Activated CD4-positive, alpha-beta T cell treated with anti-CD3 and anti-CD28 coated beads, Interleukin-2, amount 10 ng/mL, durations not matched to agents 7 days and 5 days (primary cell): Measurements from ENCODE around the gene MCM9. TPM values are rescaled to one million over a fixed set of nuclear protein-coding genes. Genes with fewer than 3 reads are reported as not detected.

Experiments
- CTCF ChIA-PET: fragments of 350-600 bp; sonication (Branson Sonifier 250); formaldehyde crosslinking; loops from one replicate; lab custom pipeline; 2021; ENCODE audit warnings: antibody characterized with exemption; lab: Charles Lee
- POLR2A ChIA-PET: fragments of 350-600 bp; sonication (Branson Sonifier 250); formaldehyde crosslinking; loops from one replicate; lab custom pipeline; 2021; ENCODE audit warnings: antibody characterized with exemption; lab: Charles Lee
- DNase-seq: peaks from one replicate; pipeline ENCODE4 v3.0.0-alpha.2; 2020
- H3K27ac Mint-ChIP-seq: one replicate; pipeline ENCODE4 v1.8.0; 2021; ENCODE audit warnings: mild to moderate bottlenecking, moderate library complexity, mixed read lengths
- H3K27me3 Mint-ChIP-seq: one replicate; pipeline ENCODE4 v1.8.0; 2021; ENCODE audit warnings: mixed read lengths
- H3K36me3 Mint-ChIP-seq: one replicate; pipeline ENCODE4 v1.8.0; 2021; ENCODE audit warnings: low read depth, mixed read lengths
- H3K4me1 Mint-ChIP-seq: one replicate; pipeline ENCODE4 v1.8.0; 2021; ENCODE audit warnings: mixed read lengths
- H3K4me3 Mint-ChIP-seq: one replicate; pipeline ENCODE4 v1.8.0; 2021; ENCODE audit warnings: mild to moderate bottlenecking, moderate library complexity, mixed read lengths
- H3K9me3 Mint-ChIP-seq: one replicate; pipeline ENCODE4 v1.8.0; 2021; ENCODE audit warnings: mixed read lengths
- total RNA-seq, 2 experiments: library from RNA; stranded (reverse); gene quantifications; one replicate each; pipeline ENCODE4 v1.2.3, GENCODE V29; 2021

MCM9 gene
- 10 to 100 TPM; 19.9 to 21.2 TPM for total RNA-seq

GRCh38 chr6:118934461-118935330, at the start of gene MCM9:
Gene MCM9, minus strand, starts transcription at chr6:118935159. Its CDS starts 3,436 bp downstream, at chr6:118931723.
- Mint-ChIP-seq H3K27ac (peak within 1 kb of the TSS; percentile 93), H3K27me3 (no peaks in the 10 kb centered on the region), H3K4me3 (peak within 1 kb of the TSS; percentile 81), H3K36me3 (peaks cover 28% of the 10 kb centered on the region), H3K4me1 (peaks cover 24% of the 10 kb centered on the region), H3K9me3 (peaks cover 14% of the 10 kb centered on the region)
- peak; percentile 87 for DNase-seq
- CTCF ChIA-PET = interaction anchor here (0.7 to 1.4 kb wide), 3 partner anchors 13 to 225 kb away, joined by 3 to 4 read pairs (median 3); no protein-coding TSS in a partner anchor
- POLR2A ChIA-PET = no interaction called here

GRCh38 chr6:118984342-118984741, 49.4 kb upstream of the MCM9 start:
- no peak overlapping the region for H3K4me3 Mint-ChIP-seq
- H3K4me1 Mint-ChIP-seq = peaks cover 5% of the 10 kb centered on the region
- POLR2A ChIA-PET = no interaction called here
- no peak overlapping the region for H3K27ac Mint-ChIP-seq
- H3K27me3 Mint-ChIP-seq = no peaks in the 10 kb centered on the region
- no peaks in the 10 kb centered on the region for H3K36me3 Mint-ChIP-seq
- CTCF ChIA-PET = no interaction called here
- no peaks in the 10 kb centered on the region for H3K9me3 Mint-ChIP-seq
- DNase-seq = no peak

DNA sequence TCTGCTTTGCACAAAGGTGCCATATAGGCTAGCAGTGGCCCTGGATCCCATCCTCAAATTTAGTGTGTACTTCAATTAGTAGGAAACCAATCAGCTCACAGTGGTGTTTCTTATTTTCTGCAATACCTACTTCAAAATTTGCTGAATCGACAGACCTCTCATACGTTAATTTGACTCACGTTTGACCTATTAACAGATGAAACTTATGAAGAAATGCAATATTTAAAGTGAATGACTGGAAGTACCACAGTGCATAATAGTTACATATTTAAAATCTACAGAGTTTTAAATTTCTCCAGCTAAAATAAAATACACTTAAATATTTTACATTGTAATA, 47.6 kb upstream of the MCM9 start:
- Mint-ChIP-seq H3K36me3 (peaks cover 2% of the 10 kb centered on the region), H3K4me3 (no peak overlapping the region), H3K27ac (no peak overlapping the region), H3K4me1 (peaks cover 5% of the 10 kb centered on the region), H3K27me3 (no peaks in the 10 kb centered on the region), H3K9me3 (no peaks in the 10 kb centered on the region)
- CTCF ChIA-PET = interaction anchor here (1.8 kb wide), 1 partner anchor 14 kb away, joined by 4 read pairs; no protein-coding TSS in a partner anchor
- POLR2A ChIA-PET = no interaction called here
- DNase-seq = no peak

DNA sequence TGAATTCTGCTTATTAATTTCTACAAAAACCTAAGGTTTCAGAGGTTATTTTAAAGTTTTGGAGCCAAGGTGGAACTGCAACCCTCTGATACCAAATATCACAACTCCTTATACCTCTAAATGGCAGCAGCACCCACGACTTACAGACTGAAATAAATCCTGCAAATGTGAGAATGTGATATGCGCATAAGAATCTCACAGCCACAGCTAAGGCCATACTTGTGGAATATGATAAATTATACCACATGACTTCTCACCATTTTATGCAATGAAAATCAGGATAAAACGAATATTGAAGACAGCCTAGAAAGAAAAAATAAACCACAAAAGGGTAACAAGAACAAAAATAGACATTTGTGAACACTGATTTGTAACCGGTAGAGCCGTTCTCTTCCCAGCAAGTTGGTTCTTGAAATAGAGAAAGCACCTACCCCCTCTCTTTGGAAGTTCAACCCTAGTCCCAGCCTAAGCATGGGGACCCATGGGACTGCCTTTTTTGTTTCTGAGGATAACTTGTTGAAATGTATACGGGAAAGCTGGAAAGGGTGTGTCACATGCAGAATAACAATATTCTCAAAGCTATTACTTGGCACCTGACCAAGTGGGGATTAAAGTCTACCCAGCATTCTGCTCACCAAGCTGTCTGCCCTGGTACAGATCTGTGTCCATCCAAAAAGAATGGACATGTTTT, 47.1 kb upstream of the MCM9 start:
- no peak overlapping the region for H3K27ac Mint-ChIP-seq
- CTCF ChIA-PET = interaction anchor here (1.8 kb wide), 1 partner anchor 13 kb away, joined by 4 read pairs; no protein-coding TSS in a partner anchor
- POLR2A ChIA-PET = no interaction called here
- no peaks in the 10 kb centered on the region for H3K9me3 Mint-ChIP-seq
- peaks cover 2% of the 10 kb centered on the region for H3K36me3 Mint-ChIP-seq
- H3K27me3 Mint-ChIP-seq = no peaks in the 10 kb centered on the region
- no peak overlapping the region for H3K4me3 Mint-ChIP-seq
- DNase-seq = no peak
- peaks cover 5% of the 10 kb centered on the region for H3K4me1 Mint-ChIP-seq

GRCh38 chr6:118980063-118980462, 45.1 kb upstream of the MCM9 start:
- H3K27ac Mint-ChIP-seq = no peak overlapping the region
- no peaks in the 10 kb centered on the region for H3K27me3 Mint-ChIP-seq
- no peak for DNase-seq
- CTCF ChIA-PET = no interaction called here
- H3K36me3 Mint-ChIP-seq = peaks cover 6% of the 10 kb centered on the region
- H3K4me3 Mint-ChIP-seq = no peak overlapping the region
- POLR2A ChIA-PET = no interaction called here
- H3K4me1 Mint-ChIP-seq = peaks cover 5% of the 10 kb centered on the region
- H3K9me3 Mint-ChIP-seq = no peaks in the 10 kb centered on the region

- H3K27me3 Mint-ChIP-seq = no peaks in the 10 kb centered on the region
- no peak overlapping the region for H3K27ac Mint-ChIP-seq
- H3K4me1 Mint-ChIP-seq = no peaks in the 10 kb centered on the region
- ChIA-PET POLR2A (no interaction called here), CTCF (no interaction called here)
- H3K36me3 Mint-ChIP-seq = peaks cover 6% of the 10 kb centered on the region
- DNase-seq = no peak
- H3K9me3 Mint-ChIP-seq = no peaks in the 10 kb centered on the region
- no peak overlapping the region for H3K4me3 Mint-ChIP-seq
These were observed 39.8 kb upstream of the MCM9 start for GRCh38 chr6:118974790-118975189.

DNA sequence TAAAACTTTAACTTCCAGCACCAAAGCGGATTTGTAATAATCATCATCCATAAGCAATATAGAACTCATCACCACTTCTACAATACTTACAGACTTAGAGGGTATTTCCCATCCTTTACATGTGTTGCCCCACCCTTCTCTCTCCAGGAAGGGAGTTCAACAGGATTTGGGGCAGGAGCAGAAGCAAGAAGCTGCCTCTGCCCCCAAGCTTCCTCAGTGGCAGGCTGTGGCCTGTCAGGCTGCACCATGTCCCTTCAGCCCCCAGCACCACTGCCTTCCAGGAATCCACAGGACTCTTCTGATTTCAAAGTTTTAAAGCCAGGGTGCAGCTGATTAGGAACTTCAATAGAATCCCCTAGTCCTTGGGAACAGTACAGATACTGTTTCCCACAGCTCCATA, 36.7 kb upstream of the MCM9 start:
- ChIA-PET POLR2A (no interaction called here), CTCF (interaction anchor here (0.8 kb wide), 1 partner anchor 138 kb away, joined by 7 read pairs; no protein-coding TSS in a partner anchor)
- no peak for DNase-seq
- Mint-ChIP-seq H3K4me3 (no peak overlapping the region), H3K27ac (no peak overlapping the region), H3K36me3 (peaks cover 1% of the 10 kb centered on the region), H3K27me3 (no peaks in the 10 kb centered on the region), H3K4me1 (no peaks in the 10 kb centered on the region), H3K9me3 (no peaks in the 10 kb centered on the region)

GRCh38 chr6:118970866-118971265, 35.9 kb upstream of the MCM9 start:
- Mint-ChIP-seq H3K4me3 (no peak overlapping the region), H3K27me3 (no peaks in the 10 kb centered on the region), H3K36me3 (no peaks in the 10 kb centered on the region), H3K4me1 (no peaks in the 10 kb centered on the region), H3K9me3 (no peaks in the 10 kb centered on the region), H3K27ac (no peak overlapping the region)
- no peak for DNase-seq
- CTCF ChIA-PET = no interaction called here
- POLR2A ChIA-PET = interaction anchor here (0.6 kb wide), 1 partner anchor 150 kb away, joined by 7 read pairs; no protein-coding TSS in a partner anchor

- Mint-ChIP-seq H3K27me3 (no peaks in the 10 kb centered on the region), H3K27ac (no peak overlapping the region), H3K4me1 (no peaks in the 10 kb centered on the region), H3K4me3 (no peak overlapping the region), H3K36me3 (no peaks in the 10 kb centered on the region), H3K9me3 (no peaks in the 10 kb centered on the region)
- ChIA-PET POLR2A (no interaction called here), CTCF (interaction anchor here (1.1 to 1.3 kb wide), 2 partner anchors 9 to 14 kb away, joined by 3 to 4 read pairs; no protein-coding TSS in a partner anchor)
- DNase-seq = no peak
These were observed 33.5 kb upstream of the MCM9 start for GRCh38 chr6:118968416-118968815.

DNA sequence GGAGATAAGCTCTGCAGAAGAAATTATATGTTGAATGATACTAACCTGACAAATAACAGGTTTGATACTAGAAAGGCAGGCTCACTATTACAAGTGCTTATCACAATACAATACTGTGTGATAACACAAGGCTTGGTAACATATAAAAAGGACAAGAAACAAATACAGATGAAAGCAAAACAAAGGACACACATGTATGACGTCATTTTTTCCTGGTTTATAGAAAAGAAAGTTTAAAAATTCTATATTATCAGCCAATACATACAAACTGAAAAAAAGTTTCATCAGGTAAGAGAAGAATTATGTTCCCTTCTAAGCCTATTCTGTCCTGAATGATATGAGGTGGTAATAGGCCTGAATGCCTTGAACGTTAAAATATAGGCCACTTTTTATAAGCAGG, 32.3 kb upstream of the MCM9 start:
- no peak for DNase-seq
- no peaks in the 10 kb centered on the region for H3K4me1 Mint-ChIP-seq
- H3K9me3 Mint-ChIP-seq = no peaks in the 10 kb centered on the region
- ChIA-PET POLR2A (interaction anchor here (0.6 kb wide), 1 partner anchor 178 kb away, joined by 12 read pairs; no protein-coding TSS in a partner anchor), CTCF (interaction anchor here (1.1 kb wide), 1 partner anchor 10 kb away, joined by 3 read pairs; no protein-coding TSS in a partner anchor)
- H3K4me3 Mint-ChIP-seq = no peak overlapping the region
- no peaks in the 10 kb centered on the region for H3K27me3 Mint-ChIP-seq
- H3K27ac Mint-ChIP-seq = no peak overlapping the region
- H3K36me3 Mint-ChIP-seq = no peaks in the 10 kb centered on the region

DNA sequence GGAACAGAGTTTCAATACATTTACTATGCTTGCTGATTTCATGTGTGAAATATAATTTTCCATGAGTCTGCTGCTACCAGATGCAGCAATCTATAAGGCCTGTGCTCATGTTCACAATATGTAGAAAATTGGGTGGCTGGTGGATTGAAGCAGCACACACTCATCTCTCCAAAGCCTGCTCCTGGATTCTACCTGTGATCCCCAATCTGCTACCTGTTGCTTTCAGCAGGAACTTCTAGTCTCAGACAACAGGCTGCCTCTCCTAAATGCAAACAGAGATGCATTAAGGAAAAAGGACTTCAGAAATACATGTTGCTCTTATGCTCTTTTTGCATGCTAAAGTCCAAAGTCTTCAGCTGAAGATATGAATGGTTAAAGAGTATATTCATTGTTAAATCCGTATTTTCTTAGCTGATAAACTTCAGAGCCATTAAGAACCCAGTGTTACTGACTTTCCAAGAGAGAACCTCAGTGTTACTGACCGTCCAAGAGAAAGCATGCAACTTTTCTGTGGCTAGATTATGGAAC, 30.9 kb upstream of the MCM9 start:
- CTCF ChIA-PET = interaction anchor here (1.2 to 1.3 kb wide), 2 partner anchors 27 to 62 kb away, joined by 3 read pairs; no protein-coding TSS in a partner anchor
- H3K27me3 Mint-ChIP-seq = no peaks in the 10 kb centered on the region
- H3K36me3 Mint-ChIP-seq = no peaks in the 10 kb centered on the region
- POLR2A ChIA-PET = no interaction called here
- no peaks in the 10 kb centered on the region for H3K4me1 Mint-ChIP-seq
- H3K27ac Mint-ChIP-seq = no peak overlapping the region
- H3K9me3 Mint-ChIP-seq = no peaks in the 10 kb centered on the region
- DNase-seq = no peak
- no peak overlapping the region for H3K4me3 Mint-ChIP-seq

- no peak for DNase-seq
- Mint-ChIP-seq H3K9me3 (no peaks in the 10 kb centered on the region), H3K27ac (no peak overlapping the region), H3K4me3 (no peak overlapping the region), H3K4me1 (no peaks in the 10 kb centered on the region), H3K27me3 (no peaks in the 10 kb centered on the region), H3K36me3 (no peaks in the 10 kb centered on the region)
- POLR2A ChIA-PET = no interaction called here
- CTCF ChIA-PET = interaction anchor here (1.2 to 1.3 kb wide), 2 partner anchors 27 to 61 kb away, joined by 3 read pairs; no protein-coding TSS in a partner anchor
These were observed 30.4 kb upstream of the MCM9 start for GRCh38 chr6:118965371-118965770.
